CMK (cell line): ENCODE data around the gene ETV6.

Source experiments
- DNase-seq: peaks from one replicate; pipeline ENCODE4 v3.0.0-alpha.2; 2010; ENCODE audit warnings: low read depth

The ETV6 gene

GRCh38 chr12:11859705-11860425 is 210.4 kb downstream of the ETV6 start:
- no peak for DNase-seq

- DNase-seq, result peak; percentile 62
These were observed 211.8 kb downstream of the ETV6 start for GRCh38 chr12:11861155-11861863.

- no peak for DNase-seq
These were observed 212.6 kb downstream of the ETV6 start for GRCh38 chr12:11861864-11862600.

- DNase-seq, result no peak
These were observed 213.3 kb downstream of the ETV6 start for GRCh38 chr12:11862798-11863197.

- DNase-seq, result no peak
These were observed 214.0 kb downstream of the ETV6 start for GRCh38 chr12:11863478-11863906.

GRCh38 chr12:11863988-11864387 is 214.5 kb downstream of the ETV6 start:
- no peak for DNase-seq

- no peak for DNase-seq
These were observed 216.3 kb downstream of the ETV6 start for GRCh38 chr12:11865824-11866223.

GRCh38 chr12:11868027-11868426 is 218.6 kb downstream of the ETV6 start:
- no peak for DNase-seq

- no peak for DNase-seq
These were observed 219.9 kb downstream of the ETV6 start for GRCh38 chr12:11869406-11869805.

GRCh38 chr12:11870041-11870451 is 220.6 kb downstream of the ETV6 start:
- no peak for DNase-seq

- no peak for DNase-seq
These were observed 222.6 kb downstream of the ETV6 start for GRCh38 chr12:11872055-11872454.

GRCh38 chr12:11875414-11875935 is 226.0 kb downstream of the ETV6 start:
- no peak for DNase-seq

- no peak for DNase-seq
These were observed 226.8 kb downstream of the ETV6 start for GRCh38 chr12:11876307-11876706.

GRCh38 chr12:11877102-11877826 is 227.8 kb downstream of the ETV6 start:
- no peak for DNase-seq

- no peak for DNase-seq
These were observed 228.7 kb downstream of the ETV6 start for GRCh38 chr12:11877869-11878780.

GRCh38 chr12:11879306-11879705 is 229.8 kb downstream of the ETV6 start:
- DNase-seq, result no peak

- DNase-seq, result no peak
These were observed 230.9 kb downstream of the ETV6 start for GRCh38 chr12:11880381-11880780.

GRCh38 chr12:11881835-11882234 is 232.4 kb downstream of the ETV6 start:
- no peak for DNase-seq

GRCh38 chr12:11882301-11883019 is 233.0 kb downstream of the ETV6 start:
- no peak for DNase-seq

- no peak for DNase-seq
These were observed 234.6 kb downstream of the ETV6 start for GRCh38 chr12:11884116-11884515.
